Activated T-helper 2 cell treated with anti-CD3 and anti-CD28 coated beads, Interferon-gamma antibody, Interleukin-2, Interleukin-4, amounts not matched to agents 10 μg/mL and 5 μg/mL and 100 μg/mL, durations not matched to agents 14 hours and 24 hours and 36 hours (primary cell): Measurements from ENCODE around the gene GIPC1. TPM values are rescaled to one million over a fixed set of nuclear protein-coding genes. Genes with fewer than 3 reads are reported as not detected.

Experiments used
- DNase-seq: peaks from one replicate; pipeline ENCODE4 v3.0.0; 2021; ENCODE audit warnings: low spot score
- H3K27ac Mint-ChIP-seq: one replicate; pipeline ENCODE4 v1.8.0; 2021; ENCODE audit warnings: mixed read lengths
- H3K27me3 Mint-ChIP-seq: one replicate; pipeline ENCODE4 v1.8.0; 2021; ENCODE audit warnings: low read depth, mixed read lengths
- H3K36me3 Mint-ChIP-seq: one replicate; pipeline ENCODE4 v1.8.0; 2021; ENCODE audit warnings: low read depth, mixed read lengths
- H3K4me1 Mint-ChIP-seq: one replicate; pipeline ENCODE4 v1.8.0; 2021; ENCODE audit warnings: low read depth, mixed read lengths
- H3K4me3 Mint-ChIP-seq: one replicate; pipeline ENCODE4 v1.8.0; 2021; ENCODE audit warnings: low read depth, mild to moderate bottlenecking, moderate library complexity, mixed read lengths
- H3K9me3 Mint-ChIP-seq: one replicate; pipeline ENCODE4 v1.8.0; 2021; ENCODE audit warnings: mixed read lengths
- intact Hi-C: fragments of 100-400 bp; cut with micrococcal nuclease; formaldehyde crosslinking; loops from one replicate; pipeline ENCODE4 v1.15.1; 2023
- total RNA-seq: library from RNA; stranded (reverse); gene quantifications from 2 replicates; pipeline ENCODE4 v1.2.3, GENCODE V29; 2022

GIPC1 gene
- total RNA-seq, 1 donor from 2014 or later: 39.2 TPM

GRCh38 chr19:14478113-14478545 lies 17.8 kb downstream of the GIPC1 start:
- Mint-ChIP-seq H3K4me1 (peaks cover 13% of the 10 kb centered on the region), H3K27me3 (peaks cover 9% of the 10 kb centered on the region), H3K9me3 (no peaks in the 10 kb centered on the region), H3K27ac (no peak overlapping the region), H3K36me3 (no peaks in the 10 kb centered on the region), H3K4me3 (no peak overlapping the region)
- intact Hi-C loops: no loop called here
- no peak for DNase-seq

DNA sequence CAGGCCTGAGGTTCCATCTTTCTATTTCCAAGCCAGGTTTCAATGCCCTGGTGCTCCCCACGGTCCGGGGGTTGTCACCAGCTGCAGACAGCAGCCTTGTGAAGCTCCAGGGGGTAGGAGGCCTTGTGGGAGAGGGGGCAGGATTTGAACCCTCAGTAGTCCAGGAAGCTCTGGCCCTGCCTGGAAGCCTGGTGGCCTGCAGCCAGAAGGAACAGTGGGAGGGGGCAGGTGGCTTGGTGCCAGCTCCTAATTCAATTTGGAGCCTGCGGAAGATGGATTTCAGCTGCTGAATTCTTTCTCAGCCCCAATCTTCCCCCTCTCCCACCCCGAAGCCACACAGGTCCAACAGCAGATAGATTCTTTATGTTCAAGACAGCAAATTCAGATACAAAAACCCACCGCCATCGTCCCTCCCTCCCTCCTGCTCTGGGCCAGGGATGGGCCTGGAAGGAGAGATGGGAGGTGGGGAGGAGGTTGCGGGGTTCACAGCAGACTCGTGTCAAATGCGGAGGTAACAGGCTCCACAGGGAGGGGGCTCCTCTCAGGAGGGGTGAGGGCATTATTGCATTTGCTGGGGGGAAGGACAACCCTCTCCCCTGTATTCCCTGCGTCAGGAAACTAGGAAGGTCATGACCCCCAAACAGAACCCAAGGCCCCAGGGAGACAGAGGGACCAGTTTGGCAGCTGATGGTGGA lies 18.4 kb downstream of the GIPC1 start:
- no peak overlapping the region for H3K4me3 Mint-ChIP-seq
- H3K27ac Mint-ChIP-seq: no peak overlapping the region
- peaks cover 13% of the 10 kb centered on the region for H3K4me1 Mint-ChIP-seq
- H3K36me3 Mint-ChIP-seq: no peaks in the 10 kb centered on the region
- H3K9me3 Mint-ChIP-seq: no peaks in the 10 kb centered on the region
- intact Hi-C loops: no loop called here
- no peak for DNase-seq
- H3K27me3 Mint-ChIP-seq: peaks cover 15% of the 10 kb centered on the region

DNA sequence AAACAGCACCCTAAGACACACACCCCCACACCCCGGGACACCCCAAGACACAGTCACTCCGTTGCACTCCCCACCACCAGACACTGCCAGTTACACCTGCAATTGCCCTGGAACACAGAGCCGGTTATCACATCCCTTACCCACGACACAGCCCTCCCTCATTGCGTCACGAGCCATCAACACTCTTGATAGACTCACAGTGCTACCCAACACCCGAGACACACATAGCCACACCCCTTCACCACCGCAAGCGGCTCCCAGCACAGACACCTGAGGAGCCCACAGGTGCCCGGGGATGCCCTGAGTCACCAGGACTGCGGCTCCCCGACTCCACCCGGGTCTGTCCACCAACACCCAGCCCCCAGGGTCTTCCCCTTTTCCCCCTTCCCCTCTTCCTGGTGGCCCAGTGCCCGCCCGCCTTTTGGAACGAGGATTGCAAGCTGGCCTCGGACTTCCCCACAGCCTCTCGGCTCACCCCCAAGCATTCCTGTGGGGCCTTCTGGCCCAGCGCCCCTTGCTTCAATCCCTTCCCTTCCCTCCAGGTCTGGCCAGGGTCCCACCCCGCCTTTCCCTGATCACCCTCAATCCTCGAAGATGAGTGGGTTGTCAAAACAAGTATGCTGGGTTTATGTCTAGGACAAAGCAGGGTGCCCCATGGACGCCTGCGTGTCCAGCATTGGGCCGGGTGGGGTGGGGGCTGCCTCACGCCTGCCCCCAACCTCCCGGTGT lies 19.1 kb downstream of the GIPC1 start:
- H3K27me3 Mint-ChIP-seq: peaks cover 15% of the 10 kb centered on the region
- no peak for DNase-seq
- intact Hi-C loops: no loop called here
- peaks cover 3% of the 10 kb centered on the region for H3K36me3 Mint-ChIP-seq
- no peak overlapping the region for H3K27ac Mint-ChIP-seq
- H3K4me3 Mint-ChIP-seq: no peak overlapping the region
- H3K4me1 Mint-ChIP-seq: peaks cover 14% of the 10 kb centered on the region
- no peaks in the 10 kb centered on the region for H3K9me3 Mint-ChIP-seq

DNA sequence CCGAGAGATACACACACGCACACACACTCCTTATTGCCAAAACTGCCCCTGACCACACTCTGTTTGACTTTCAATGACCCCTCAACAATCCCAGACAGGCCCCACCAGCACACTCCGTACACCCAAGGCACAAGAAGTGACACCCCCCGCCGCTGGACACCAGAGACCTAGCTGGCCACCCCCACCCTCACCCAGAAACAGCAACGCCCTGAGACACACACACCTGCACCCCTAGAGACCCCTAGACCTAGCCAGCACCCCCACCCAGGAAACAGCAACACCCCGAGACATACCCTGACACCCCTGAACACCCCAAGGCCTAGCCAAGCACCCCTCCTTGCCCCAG lies 19.6 kb downstream of the GIPC1 start:
- Mint-ChIP-seq H3K27ac (peak overlapping the region; percentile 6), H3K4me1 (peaks cover 16% of the 10 kb centered on the region), H3K36me3 (peaks cover 6% of the 10 kb centered on the region), H3K9me3 (no peaks in the 10 kb centered on the region), H3K4me3 (no peak overlapping the region), H3K27me3 (peaks cover 15% of the 10 kb centered on the region)
- DNase-seq: no peak
- intact Hi-C loops: no loop called here

DNA sequence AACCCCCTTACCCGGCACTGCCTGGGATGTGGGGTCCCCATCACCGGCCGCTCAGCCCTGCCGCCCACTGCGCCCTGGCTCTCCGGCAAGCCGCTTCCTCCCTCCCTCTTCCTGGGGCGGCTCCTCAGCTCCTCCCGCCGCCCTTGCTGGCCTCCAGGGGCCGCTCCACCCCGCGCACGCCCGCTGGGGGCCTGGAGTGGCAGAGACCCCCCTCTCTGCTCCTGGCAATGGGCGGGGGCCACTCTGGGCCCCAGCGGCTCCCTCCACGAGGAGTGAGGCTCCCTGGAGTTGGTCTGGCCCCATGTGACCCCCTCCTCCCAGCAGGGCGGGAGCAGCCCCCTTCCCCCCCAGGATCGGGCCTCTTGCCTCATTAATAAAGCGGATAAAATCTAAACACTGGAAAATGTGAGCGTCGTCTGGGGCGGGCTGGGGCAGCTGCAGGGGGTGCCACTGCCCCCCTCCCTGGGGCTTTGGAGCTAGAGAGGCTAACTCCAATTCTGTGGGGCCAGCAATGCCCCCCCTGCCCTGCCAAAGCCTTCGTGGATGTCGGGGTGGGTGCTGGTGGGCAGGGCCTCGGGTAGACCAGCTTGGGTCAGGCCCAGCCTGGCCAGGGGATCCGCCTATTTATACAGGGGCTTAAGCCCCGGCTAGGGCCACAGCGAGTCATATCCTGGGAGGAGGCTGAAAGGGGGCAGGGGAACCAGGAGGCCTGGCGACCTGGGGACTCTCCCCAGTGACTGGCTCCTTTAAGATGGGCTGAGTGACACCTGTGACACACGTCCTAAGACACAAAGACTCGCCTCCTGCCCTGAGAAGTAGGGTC lies 20.5 kb downstream of the GIPC1 start, which contains the start of gene PTGER1:
Gene PTGER1, minus strand, starts transcription at position 104 of the 823 bp plus-strand sequence. CDS start 1,034 bp downstream, outside the sequence.
- intact Hi-C loops: no loop called here
- Mint-ChIP-seq H3K9me3 (no peaks in the 10 kb centered on the region), H3K36me3 (peaks cover 11% of the 10 kb centered on the region), H3K27me3 (peaks cover 15% of the 10 kb centered on the region), H3K4me1 (peaks cover 16% of the 10 kb centered on the region), H3K27ac (peak within 1 kb of the TSS; percentile 6), H3K4me3 (peak within 1 kb of the TSS; percentile 54)
- peak; percentile 33 for DNase-seq

DNA sequence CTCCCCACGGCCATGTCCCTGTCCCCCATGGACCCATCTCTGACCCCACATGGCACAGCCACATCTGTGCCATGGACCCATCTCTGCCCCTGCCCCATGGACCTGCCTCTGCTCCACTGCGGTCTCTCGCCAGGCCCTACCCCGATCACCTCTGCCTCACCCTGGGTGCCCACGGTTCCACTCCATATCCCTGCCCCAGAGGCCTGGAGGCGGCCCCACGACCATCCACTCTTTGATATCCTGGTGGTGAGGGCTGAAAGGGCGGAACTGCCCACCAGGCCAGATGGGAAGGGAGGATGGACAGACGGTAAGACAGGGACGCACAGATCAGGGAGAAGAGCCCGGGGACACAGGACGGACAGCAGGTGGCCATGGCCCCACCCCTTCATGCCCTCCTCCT lies 21.1 kb downstream of the GIPC1 start:
- Mint-ChIP-seq H3K36me3 (peaks cover 11% of the 10 kb centered on the region), H3K9me3 (no peaks in the 10 kb centered on the region), H3K4me3 (peak overlapping the region; percentile 54), H3K4me1 (peaks cover 16% of the 10 kb centered on the region), H3K27me3 (peaks cover 15% of the 10 kb centered on the region), H3K27ac (no peak overlapping the region)
- no peak for DNase-seq
- intact Hi-C loops: loop anchor here (5.0 kb wide), 1 partner anchor 43 kb away; the partner anchor contains the start of gene PKN1

GRCh38 chr19:14473978-14474578 lies 21.8 kb downstream of the GIPC1 start:
- peak overlapping the region; percentile 54 for H3K4me3 Mint-ChIP-seq
- no peak overlapping the region for H3K27ac Mint-ChIP-seq
- peaks cover 14% of the 10 kb centered on the region for H3K36me3 Mint-ChIP-seq
- peaks cover 16% of the 10 kb centered on the region for H3K4me1 Mint-ChIP-seq
- H3K9me3 Mint-ChIP-seq: no peaks in the 10 kb centered on the region
- H3K27me3 Mint-ChIP-seq: peaks cover 15% of the 10 kb centered on the region
- intact Hi-C loops: loop anchor here (2.0 to 5.0 kb wide), 2 partner anchors 42 to 337 kb away; partner anchors contain the start of genes ASF1B and PKN1
- no peak for DNase-seq

DNA sequence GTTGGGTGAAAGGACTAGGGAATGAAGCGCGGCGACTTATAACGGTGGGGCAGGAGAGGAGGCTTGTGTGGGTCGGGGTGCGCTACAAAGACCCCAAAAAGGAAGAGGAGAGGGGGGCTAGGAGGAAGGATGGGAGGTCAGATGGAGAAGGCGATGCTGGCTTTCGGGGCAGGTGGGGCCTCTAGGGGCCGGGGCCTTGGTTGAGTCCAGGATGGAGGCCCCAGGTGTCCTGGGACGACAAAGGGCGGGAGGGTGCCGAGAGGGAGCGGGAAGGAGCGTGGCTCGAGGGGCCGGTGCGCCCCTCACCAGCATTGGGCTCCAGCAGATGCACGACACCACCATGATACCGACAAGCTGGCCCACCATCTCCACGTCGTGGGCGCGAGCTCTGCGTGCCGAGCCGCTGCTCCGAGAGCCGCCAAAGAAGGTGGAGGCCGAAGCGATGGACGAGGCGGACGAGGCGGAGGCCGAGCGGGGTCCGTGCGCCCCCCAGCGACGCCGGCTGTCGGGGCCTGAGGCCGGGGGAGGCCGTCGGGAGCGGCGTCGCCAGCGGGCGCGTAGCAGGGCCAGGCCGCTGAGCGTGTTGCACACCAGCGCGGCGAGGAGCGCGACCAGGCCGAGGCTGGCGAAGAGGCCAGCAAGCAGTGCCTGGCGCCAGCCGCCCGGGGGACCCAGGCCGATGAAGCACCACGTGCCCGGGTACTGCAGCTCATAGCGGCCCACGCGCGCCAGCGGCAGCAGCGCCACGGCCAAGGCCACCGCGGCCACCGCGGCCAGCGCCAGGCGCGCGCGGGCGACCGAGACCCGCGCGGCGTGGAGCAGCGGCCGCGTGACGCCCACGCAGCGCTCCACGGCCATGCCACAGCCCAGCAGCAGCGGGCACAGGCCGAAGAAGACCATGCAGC lies 22.6 kb downstream of the GIPC1 start:
- H3K9me3 Mint-ChIP-seq: no peaks in the 10 kb centered on the region
- DNase-seq: no peak
- intact Hi-C loops: loop anchor here (2.0 to 5.0 kb wide), 2 partner anchors 41 to 337 kb away; partner anchors contain the start of genes ASF1B and PKN1
- H3K36me3 Mint-ChIP-seq: peaks cover 17% of the 10 kb centered on the region
- H3K27me3 Mint-ChIP-seq: peaks cover 15% of the 10 kb centered on the region
- no peak overlapping the region for H3K27ac Mint-ChIP-seq
- H3K4me3 Mint-ChIP-seq: no peak overlapping the region
- peaks cover 16% of the 10 kb centered on the region for H3K4me1 Mint-ChIP-seq

DNA sequence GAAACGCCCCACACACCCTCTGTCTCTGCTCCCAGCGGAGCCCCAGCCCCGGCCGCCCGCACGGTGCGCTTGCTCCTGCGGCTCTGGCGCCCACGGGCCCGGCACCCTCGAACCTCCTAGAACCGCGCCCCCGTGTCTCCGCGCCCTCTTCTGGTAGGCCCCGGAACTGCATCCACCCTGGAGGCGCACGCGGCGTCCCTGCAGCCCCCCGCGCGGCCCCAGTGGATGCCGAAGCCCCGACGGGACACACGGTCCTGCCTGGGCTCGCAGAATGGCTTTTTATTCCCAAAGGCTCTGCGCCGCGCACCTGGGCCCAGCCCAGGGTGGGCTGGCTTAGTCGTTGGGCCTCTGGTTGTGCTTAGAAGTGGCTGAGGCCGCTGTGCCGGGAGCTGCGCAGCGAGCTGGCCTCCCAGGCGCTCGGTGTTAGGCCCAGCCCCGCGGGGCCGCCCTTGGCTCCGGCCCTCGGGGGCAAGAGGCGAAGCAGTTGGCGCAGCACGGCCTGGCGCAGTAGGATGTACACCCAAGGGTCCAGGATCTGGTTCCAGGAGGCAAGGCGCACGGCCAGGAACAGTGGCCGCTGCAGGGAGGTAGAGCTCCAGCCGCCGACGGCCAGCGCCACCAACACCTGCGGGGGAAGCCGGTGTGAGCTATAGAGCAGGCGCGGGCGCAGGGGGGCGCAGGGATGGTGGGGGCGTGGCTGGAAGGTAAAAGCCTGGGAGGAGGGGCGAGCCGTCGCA lies 23.6 kb downstream of the GIPC1 start:
- no peak overlapping the region for H3K27ac Mint-ChIP-seq
- intact Hi-C loops: loop anchor here (2.0 to 5.0 kb wide), 2 partner anchors 40 to 336 kb away; partner anchors contain the start of genes ASF1B and PKN1
- H3K4me1 Mint-ChIP-seq: peaks cover 16% of the 10 kb centered on the region
- DNase-seq: peak; percentile 75
- no peak overlapping the region for H3K4me3 Mint-ChIP-seq
- H3K9me3 Mint-ChIP-seq: no peaks in the 10 kb centered on the region
- H3K27me3 Mint-ChIP-seq: peaks cover 15% of the 10 kb centered on the region
- H3K36me3 Mint-ChIP-seq: peaks cover 25% of the 10 kb centered on the region

GRCh38 chr19:14471436-14472187 lies 24.3 kb downstream of the GIPC1 start:
- Mint-ChIP-seq H3K36me3 (peaks cover 32% of the 10 kb centered on the region), H3K27ac (no peak overlapping the region), H3K4me3 (no peak overlapping the region), H3K27me3 (peaks cover 15% of the 10 kb centered on the region), H3K9me3 (no peaks in the 10 kb centered on the region), H3K4me1 (peaks cover 15% of the 10 kb centered on the region)
- intact Hi-C loops: loop anchor here (2.0 to 5.0 kb wide), 2 partner anchors 39 to 335 kb away; partner anchors contain the start of genes ASF1B and PKN1
- DNase-seq: no peak
